Measurements from ENCODE around the gene MTHFD1L.

Gene MTHFD1L

GRCh38 chr6:151052021-151052646 is 186.6 kb downstream of the MTHFD1L start:
- no peak for DNase-seq (ENCODE audit: low read depth, low spot score)
- H3K4me3 ChIP-seq, result no peak overlapping the region
- peaks cover 5% of the 10 kb centered on the region; the same call in 1 of the 2 replicates for H3K36me3 ChIP-seq (ENCODE audit: insufficient read depth, low read length)
- no peaks in the 10 kb centered on the region for H3K9me3 ChIP-seq (ENCODE audit: low read depth, low read length)
- TF ChIP-seq FOXP2 (optimal IDR thresholded peaks at IDR 0.05; ENCODE audit: control extremely low read depth, extremely low read length, insufficient read depth), result no peak
- TF ChIP-seq POLR2AphosphoS5 (IDR thresholded peaks at IDR 0.05; ENCODE audit: borderline replicate concordance, low read depth, low read length), result no peak
- no peak for TF ChIP-seq EZH2 (IDR thresholded peaks at IDR 0.05)
- H3K9ac ChIP-seq (ENCODE audit: insufficient read length), result no peak overlapping the region
- H3K27ac ChIP-seq, result no peak overlapping the region

GRCh38 chr6:151054306-151054705 is 188.8 kb downstream of the MTHFD1L start:
- H3K36me3 ChIP-seq (ENCODE audit: insufficient read depth, low read length), result no peaks in the 10 kb centered on the region; the same call in 1 of the 2 replicates

GRCh38 chr6:151056230-151056907 is 190.9 kb downstream of the MTHFD1L start:
- H3K4me3 ChIP-seq, result no peak overlapping the region
- no peak overlapping the region for H3K9ac ChIP-seq (ENCODE audit: insufficient read length)
- no peaks in the 10 kb centered on the region for H3K9me3 ChIP-seq (ENCODE audit: low read depth, low read length)
- no peak overlapping the region for H3K27ac ChIP-seq
- no peak for TF ChIP-seq POLR2AphosphoS5 (IDR thresholded peaks at IDR 0.05; ENCODE audit: borderline replicate concordance, low read depth, low read length)
- no peak for TF ChIP-seq FOXP2 (optimal IDR thresholded peaks at IDR 0.05; ENCODE audit: control extremely low read depth, extremely low read length, insufficient read depth)
- no peak for TF ChIP-seq EZH2 (IDR thresholded peaks at IDR 0.05)
- DNase-seq (ENCODE audit: low read depth, low spot score), result no peak
- H3K36me3 ChIP-seq (ENCODE audit: insufficient read depth, low read length), result no peaks in the 10 kb centered on the region; the same call in 1 of the 2 replicates

More at GRCh38 chr6:151054306-151054705, 188.8 kb downstream of the MTHFD1L start:
- Histone ChIP-seq H3K9ac (ENCODE audit: insufficient read length) (no peak overlapping the region), H3K9me3 (ENCODE audit: low read depth, low read length) (no peaks in the 10 kb centered on the region), H3K27ac (no peak overlapping the region), H3K4me3 (no peak overlapping the region)
- no peak for DNase-seq (ENCODE audit: low read depth, low spot score)
- TF ChIP-seq EZH2 (IDR thresholded peaks at IDR 0.05) (no peak), POLR2AphosphoS5 (IDR thresholded peaks at IDR 0.05; ENCODE audit: borderline replicate concordance, low read depth, low read length) (no peak), FOXP2 (optimal IDR thresholded peaks at IDR 0.05; ENCODE audit: control extremely low read depth, extremely low read length, insufficient read depth) (no peak)

GRCh38 chr6:151057061-151057460 is 191.6 kb downstream of the MTHFD1L start:
- no peak for DNase-seq (ENCODE audit: low read depth, low spot score)
- TF ChIP-seq EZH2 (IDR thresholded peaks at IDR 0.05) (no peak), FOXP2 (optimal IDR thresholded peaks at IDR 0.05; ENCODE audit: control extremely low read depth, extremely low read length, insufficient read depth) (no peak)
- Histone ChIP-seq H3K9me3 (ENCODE audit: low read depth, low read length) (no peaks in the 10 kb centered on the region), H3K4me3 (no peak overlapping the region), H3K9ac (ENCODE audit: insufficient read length) (no peak overlapping the region), H3K27ac (no peak overlapping the region), H3K36me3 (ENCODE audit: insufficient read depth, low read length) (no peaks in the 10 kb centered on the region; the same call in 1 of the 2 replicates)

GRCh38 chr6:151058021-151058733 is 192.7 kb downstream of the MTHFD1L start:
- Histone ChIP-seq H3K9me3 (ENCODE audit: low read depth, low read length) (no peaks in the 10 kb centered on the region), H3K36me3 (ENCODE audit: insufficient read depth, low read length) (no peaks in the 10 kb centered on the region), H3K4me3 (no peak overlapping the region), H3K9ac (ENCODE audit: insufficient read length) (no peak overlapping the region), H3K27ac (no peak overlapping the region)
- no peak for TF ChIP-seq EZH2 (IDR thresholded peaks at IDR 0.05)
- no peak for TF ChIP-seq FOXP2 (optimal IDR thresholded peaks at IDR 0.05; ENCODE audit: control extremely low read depth, extremely low read length, insufficient read depth)
- no peak for TF ChIP-seq POLR2AphosphoS5 (IDR thresholded peaks at IDR 0.05; ENCODE audit: borderline replicate concordance, low read depth, low read length)
- DNase-seq (ENCODE audit: low read depth, low spot score), result no peak

GRCh38 chr6:151059612-151060095 is 194.2 kb downstream of the MTHFD1L start:
- no peak for DNase-seq (ENCODE audit: low read depth, low spot score)
- H3K36me3 ChIP-seq (ENCODE audit: insufficient read depth, low read length), result no peaks in the 10 kb centered on the region
- H3K9me3 ChIP-seq (ENCODE audit: low read depth, low read length), result no peaks in the 10 kb centered on the region
- TF ChIP-seq FOXP2 (optimal IDR thresholded peaks at IDR 0.05; ENCODE audit: control extremely low read depth, extremely low read length, insufficient read depth) (no peak), EZH2 (IDR thresholded peaks at IDR 0.05) (no peak), POLR2AphosphoS5 (IDR thresholded peaks at IDR 0.05; ENCODE audit: borderline replicate concordance, low read depth, low read length) (no peak)
- no peak overlapping the region for H3K9ac ChIP-seq (ENCODE audit: insufficient read length)
- H3K4me3 ChIP-seq, result no peak overlapping the region
- H3K27ac ChIP-seq, result no peak overlapping the region

GRCh38 chr6:151060096-151060765 is 194.7 kb downstream of the MTHFD1L start:
- H3K9ac ChIP-seq (ENCODE audit: insufficient read length), result no peak overlapping the region
- no peak overlapping the region for H3K4me3 ChIP-seq
- no peaks in the 10 kb centered on the region for H3K9me3 ChIP-seq (ENCODE audit: low read depth, low read length)
- no peak for TF ChIP-seq FOXP2 (optimal IDR thresholded peaks at IDR 0.05; ENCODE audit: control extremely low read depth, extremely low read length, insufficient read depth)
- TF ChIP-seq POLR2AphosphoS5 (IDR thresholded peaks at IDR 0.05; ENCODE audit: borderline replicate concordance, low read depth, low read length), result no peak
- TF ChIP-seq EZH2 (IDR thresholded peaks at IDR 0.05), result no peak
- no peaks in the 10 kb centered on the region; the same call in 1 of the 2 replicates for H3K36me3 ChIP-seq (ENCODE audit: insufficient read depth, low read length)
- DNase-seq (ENCODE audit: low read depth, low spot score), result no peak
- H3K27ac ChIP-seq, result no peak overlapping the region
